Measurements from ENCODE around the gene ZNF202. TPM values are rescaled to one million over a fixed set of nuclear protein-coding genes. Genes with fewer than 3 reads are reported as not detected.

Gene ZNF202
- total RNA-seq (2022; extraction: Qiagen RNA extraction; ENCODE audit: low read depth): 8.8 to 10.8 TPM (median 9.9 TPM) in 5 replicates

GRCh38 chr11:123741159-123742030 is at the start of gene ZNF202:
Gene ZNF202 (minus strand): TSS chr11:123741660. CDS start chr11:123730888, 10,772 bp downstream.

GRCh38 chr11:123754101-123754568 is 12.7 kb upstream of the ZNF202 start, which contains the start of gene OR6X1:
Gene OR6X1 (minus strand): TSS chr11:123754518. CDS start chr11:123754518, 0 bp downstream.

Other genes starting within 250 kb of the ZNF202 start
- 0.10 to 0.16 TPM (median 0.11 TPM) in 5 replicates for gene SCN3B, start 87.0 kb downstream of the ZNF202 start, total RNA-seq (2022; extraction: Qiagen RNA extraction; ENCODE audit: low read depth)
- gene OR6X1, start 12.9 kb upstream of the ZNF202 start, total RNA-seq (2022; extraction: Qiagen RNA extraction; ENCODE audit: low read depth): not detected in 5 replicates
- gene OR6M1, start 64.7 kb upstream of the ZNF202 start, total RNA-seq (2022; extraction: Qiagen RNA extraction; ENCODE audit: low read depth): not detected in 5 replicates
- gene TMEM225, start 144.0 kb upstream of the ZNF202 start, total RNA-seq (2022; extraction: Qiagen RNA extraction; ENCODE audit: low read depth): not detected in 5 replicates
- not detected in 5 replicates for gene OR8D4, start 160.5 kb upstream of the ZNF202 start, total RNA-seq (2022; extraction: Qiagen RNA extraction; ENCODE audit: low read depth)
- not detected in 5 replicates for gene OR4D5, start 198.0 kb upstream of the ZNF202 start, total RNA-seq (2022; extraction: Qiagen RNA extraction; ENCODE audit: low read depth)
- gene OR6T1, start 202.2 kb upstream of the ZNF202 start, total RNA-seq (2022; extraction: Qiagen RNA extraction; ENCODE audit: low read depth): not detected in 5 replicates
- gene OR10S1, start 236.1 kb upstream of the ZNF202 start, total RNA-seq (2022; extraction: Qiagen RNA extraction; ENCODE audit: low read depth): not detected in 5 replicates

Measured in A549 treated with RU486 at 1 μM for 4 hours (cell line).